ENCODE measurements around the gene PRG2.

PRG2 gene

GRCh38 chr11:57396744-57397143, 6.3 kb upstream of the PRG2 start:
- DNase-seq (ENCODE audit: low spot score) = no peak
- H3K36me3 Mint-ChIP-seq (ENCODE audit: low read depth) = no peaks in the 10 kb centered on the region
- no peak overlapping the region for H3K4me3 Mint-ChIP-seq
- no peak overlapping the region for H3K27ac Mint-ChIP-seq
- no peaks in the 10 kb centered on the region for H3K27me3 Mint-ChIP-seq (ENCODE audit: low read depth)
- H3K9me3 Mint-ChIP-seq = no peaks in the 10 kb centered on the region
- no peaks in the 10 kb centered on the region for H3K4me1 Mint-ChIP-seq (ENCODE audit: low read depth)

GRCh38 chr11:57395905-57396623, 5.6 kb upstream of the PRG2 start:
- Mint-ChIP-seq H3K4me1 (ENCODE audit: low read depth) (no peaks in the 10 kb centered on the region), H3K9me3 (no peaks in the 10 kb centered on the region), H3K27ac (no peak overlapping the region), H3K36me3 (ENCODE audit: low read depth) (no peaks in the 10 kb centered on the region), H3K4me3 (no peak overlapping the region), H3K27me3 (ENCODE audit: low read depth) (no peaks in the 10 kb centered on the region)
- DNase-seq (ENCODE audit: low spot score) = no peak

GRCh38 chr11:57394203-57394965, 3.9 kb upstream of the PRG2 start:
- Mint-ChIP-seq H3K9me3 (no peaks in the 10 kb centered on the region), H3K4me1 (ENCODE audit: low read depth) (no peaks in the 10 kb centered on the region), H3K4me3 (no peak overlapping the region), H3K27ac (no peak overlapping the region), H3K36me3 (ENCODE audit: low read depth) (no peaks in the 10 kb centered on the region), H3K27me3 (ENCODE audit: low read depth) (no peaks in the 10 kb centered on the region)
- no peak for DNase-seq (ENCODE audit: low spot score)

GRCh38 chr11:57392763-57393105, 2.3 kb upstream of the PRG2 start:
- Mint-ChIP-seq H3K27ac (no peak overlapping the region), H3K9me3 (no peaks in the 10 kb centered on the region)
- DNase-seq (ENCODE audit: low spot score) = no peak

GRCh38 chr11:57392066-57392762, 1.8 kb upstream of the PRG2 start:
- Mint-ChIP-seq H3K27me3 (ENCODE audit: low read depth) (no peaks in the 10 kb centered on the region), H3K4me3 (no peak overlapping the region), H3K9me3 (no peaks in the 10 kb centered on the region), H3K36me3 (ENCODE audit: low read depth) (no peaks in the 10 kb centered on the region), H3K4me1 (ENCODE audit: low read depth) (no peaks in the 10 kb centered on the region), H3K27ac (no peak overlapping the region)
- DNase-seq (ENCODE audit: low spot score) = no peak

More at GRCh38 chr11:57392763-57393105, 2.3 kb upstream of the PRG2 start:
- Mint-ChIP-seq H3K36me3 (ENCODE audit: low read depth) (no peaks in the 10 kb centered on the region), H3K4me1 (ENCODE audit: low read depth) (no peaks in the 10 kb centered on the region), H3K4me3 (no peak overlapping the region), H3K27me3 (ENCODE audit: low read depth) (no peaks in the 10 kb centered on the region)

- DNase-seq (ENCODE audit: low spot score) = no peak
- Mint-ChIP-seq H3K4me3 (no peak overlapping the region), H3K36me3 (ENCODE audit: low read depth) (no peaks in the 10 kb centered on the region), H3K27ac (no peak overlapping the region), H3K27me3 (ENCODE audit: low read depth) (no peaks in the 10 kb centered on the region), H3K9me3 (no peaks in the 10 kb centered on the region), H3K4me1 (ENCODE audit: low read depth) (no peaks in the 10 kb centered on the region)
These were observed 1.1 kb upstream of the PRG2 start for GRCh38 chr11:57391539-57391938.

- DNase-seq (ENCODE audit: low spot score) = no peak
- Mint-ChIP-seq H3K4me3 (no peak overlapping the region), H3K27me3 (ENCODE audit: low read depth) (peaks cover 2% of the 10 kb centered on the region), H3K27ac (no peak overlapping the region), H3K36me3 (ENCODE audit: low read depth) (no peaks in the 10 kb centered on the region), H3K4me1 (ENCODE audit: low read depth) (no peaks in the 10 kb centered on the region), H3K9me3 (no peaks in the 10 kb centered on the region)
These were observed 661 bp upstream of the PRG2 start for GRCh38 chr11:57391111-57391510.

- Mint-ChIP-seq H3K27ac (no peak overlapping the region), H3K9me3 (no peaks in the 10 kb centered on the region), H3K4me1 (ENCODE audit: low read depth) (no peaks in the 10 kb centered on the region), H3K27me3 (ENCODE audit: low read depth) (peaks cover 3% of the 10 kb centered on the region), H3K36me3 (ENCODE audit: low read depth) (no peaks in the 10 kb centered on the region), H3K4me3 (no peak overlapping the region)
- no peak for DNase-seq (ENCODE audit: low spot score)
These were observed 3.0 kb downstream of the PRG2 start for GRCh38 chr11:57387289-57388030.

- DNase-seq (ENCODE audit: low spot score) = no peak
- Mint-ChIP-seq H3K27ac (no peak overlapping the region), H3K4me3 (no peak overlapping the region), H3K36me3 (ENCODE audit: low read depth) (no peaks in the 10 kb centered on the region), H3K4me1 (ENCODE audit: low read depth) (no peaks in the 10 kb centered on the region), H3K27me3 (ENCODE audit: low read depth) (peaks cover 3% of the 10 kb centered on the region), H3K9me3 (no peaks in the 10 kb centered on the region)
These were observed 4.1 kb downstream of the PRG2 start for GRCh38 chr11:57386178-57386940.

GRCh38 chr11:57380975-57381374, 9.5 kb downstream of the PRG2 start, which contains the start of gene PRG3:
Gene PRG3, minus strand, starts transcription at chr11:57381150. Its CDS starts 442 bp downstream, at chr11:57380708.
- no peak within 1 kb of the TSS for H3K27ac Mint-ChIP-seq
- H3K27me3 Mint-ChIP-seq (ENCODE audit: low read depth) = no peaks in the 10 kb centered on the region
- DNase-seq (ENCODE audit: low spot score) = no peak
- H3K9me3 Mint-ChIP-seq = no peaks in the 10 kb centered on the region
- no peaks in the 10 kb centered on the region for H3K36me3 Mint-ChIP-seq (ENCODE audit: low read depth)
- H3K4me1 Mint-ChIP-seq (ENCODE audit: low read depth) = no peaks in the 10 kb centered on the region
- H3K4me3 Mint-ChIP-seq = no peak within 1 kb of the TSS

- H3K4me1 Mint-ChIP-seq (ENCODE audit: low read depth) = no peaks in the 10 kb centered on the region
- no peaks in the 10 kb centered on the region for H3K27me3 Mint-ChIP-seq (ENCODE audit: low read depth)
- DNase-seq (ENCODE audit: low spot score) = no peak
- no peaks in the 10 kb centered on the region for H3K9me3 Mint-ChIP-seq
- H3K27ac Mint-ChIP-seq = no peak overlapping the region
- no peaks in the 10 kb centered on the region for H3K36me3 Mint-ChIP-seq (ENCODE audit: low read depth)
- no peak overlapping the region for H3K4me3 Mint-ChIP-seq
These were observed 10.7 kb downstream of the PRG2 start for GRCh38 chr11:57379732-57380131.

GRCh38 chr11:57378186-57378585, 12.3 kb downstream of the PRG2 start:
- Mint-ChIP-seq H3K27ac (no peak overlapping the region), H3K27me3 (ENCODE audit: low read depth) (no peaks in the 10 kb centered on the region), H3K4me1 (ENCODE audit: low read depth) (no peaks in the 10 kb centered on the region), H3K36me3 (ENCODE audit: low read depth) (no peaks in the 10 kb centered on the region), H3K9me3 (no peaks in the 10 kb centered on the region), H3K4me3 (no peak overlapping the region)
- DNase-seq (ENCODE audit: low spot score) = no peak

- Mint-ChIP-seq H3K4me3 (no peak overlapping the region), H3K36me3 (ENCODE audit: low read depth) (no peaks in the 10 kb centered on the region), H3K9me3 (no peaks in the 10 kb centered on the region), H3K4me1 (ENCODE audit: low read depth) (no peaks in the 10 kb centered on the region), H3K27ac (no peak overlapping the region), H3K27me3 (ENCODE audit: low read depth) (no peaks in the 10 kb centered on the region)
- no peak for DNase-seq (ENCODE audit: low spot score)
These were observed 13.3 kb downstream of the PRG2 start for GRCh38 chr11:57377107-57377506.

Measured in T-helper 2 cell treated with Interferon-gamma antibody and Interleukin-4, amounts not matched to agents 5 μg/mL and 100 μg/mL, for 36 hours (primary cell).